Measurements from ENCODE around the gene CTDP1. TPM values are rescaled to one million over a fixed set of nuclear protein-coding genes. Genes with fewer than 3 reads are reported as not detected.

Gene CTDP1, protein sequence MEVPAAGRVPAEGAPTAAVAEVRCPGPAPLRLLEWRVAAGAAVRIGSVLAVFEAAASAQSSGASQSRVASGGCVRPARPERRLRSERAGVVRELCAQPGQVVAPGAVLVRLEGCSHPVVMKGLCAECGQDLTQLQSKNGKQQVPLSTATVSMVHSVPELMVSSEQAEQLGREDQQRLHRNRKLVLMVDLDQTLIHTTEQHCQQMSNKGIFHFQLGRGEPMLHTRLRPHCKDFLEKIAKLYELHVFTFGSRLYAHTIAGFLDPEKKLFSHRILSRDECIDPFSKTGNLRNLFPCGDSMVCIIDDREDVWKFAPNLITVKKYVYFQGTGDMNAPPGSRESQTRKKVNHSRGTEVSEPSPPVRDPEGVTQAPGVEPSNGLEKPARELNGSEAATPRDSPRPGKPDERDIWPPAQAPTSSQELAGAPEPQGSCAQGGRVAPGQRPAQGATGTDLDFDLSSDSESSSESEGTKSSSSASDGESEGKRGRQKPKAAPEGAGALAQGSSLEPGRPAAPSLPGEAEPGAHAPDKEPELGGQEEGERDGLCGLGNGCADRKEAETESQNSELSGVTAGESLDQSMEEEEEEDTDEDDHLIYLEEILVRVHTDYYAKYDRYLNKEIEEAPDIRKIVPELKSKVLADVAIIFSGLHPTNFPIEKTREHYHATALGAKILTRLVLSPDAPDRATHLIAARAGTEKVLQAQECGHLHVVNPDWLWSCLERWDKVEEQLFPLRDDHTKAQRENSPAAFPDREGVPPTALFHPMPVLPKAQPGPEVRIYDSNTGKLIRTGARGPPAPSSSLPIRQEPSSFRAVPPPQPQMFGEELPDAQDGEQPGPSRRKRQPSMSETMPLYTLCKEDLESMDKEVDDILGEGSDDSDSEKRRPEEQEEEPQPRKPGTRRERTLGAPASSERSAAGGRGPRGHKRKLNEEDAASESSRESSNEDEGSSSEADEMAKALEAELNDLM
- polyA plus RNA-seq (2013, experiment 1 of 2): 20.6 TPM
- polyA plus RNA-seq (2013, experiment 2 of 2): 16.2 TPM

DNA sequence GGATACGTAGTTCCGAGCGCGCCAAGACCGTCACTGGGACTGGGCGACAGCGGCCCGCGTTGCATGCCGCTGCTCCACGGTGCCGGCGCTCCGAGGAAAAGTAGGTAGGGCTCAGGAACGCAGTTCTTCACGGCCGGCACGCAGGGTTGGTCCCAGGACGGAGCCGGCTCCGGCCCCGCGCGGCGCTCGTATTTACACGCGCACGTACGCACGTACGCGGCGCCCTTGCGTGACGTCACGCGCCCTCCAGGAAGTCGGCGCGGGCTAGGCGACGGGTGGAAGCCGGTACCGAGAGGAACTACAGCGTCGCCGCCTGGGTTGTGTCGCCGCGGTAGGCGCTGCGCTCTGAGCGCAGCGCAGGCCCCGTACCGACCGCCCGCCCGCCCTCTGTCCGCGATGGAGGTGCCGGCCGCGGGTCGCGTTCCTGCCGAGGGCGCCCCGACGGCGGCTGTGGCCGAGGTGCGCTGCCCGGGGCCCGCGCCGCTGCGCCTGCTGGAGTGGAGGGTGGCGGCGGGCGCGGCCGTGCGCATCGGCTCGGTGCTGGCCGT lies at the start of gene CTDP1:
Gene CTDP1, plus strand, starts transcription at position 252 of the 548 bp plus-strand sequence. Its CDS starts 145 bp downstream, at position 397.
- Histone ChIP-seq H3K4me1 (ENCODE audit: control insufficient read depth, insufficient read depth, low read length, poor library complexity, severe bottlenecking) (peaks cover 24% of the 10 kb centered on the region), H3K27ac (ENCODE audit: low read depth, low read length, severe bottlenecking) (peak within 1 kb of the TSS; percentile 96), H3K4me3 (ENCODE audit: extremely low read depth, insufficient read depth, low read length, poor library complexity, severe bottlenecking) (peak within 1 kb of the TSS; percentile 65), H3K36me3 (ENCODE audit: control insufficient read depth, insufficient read depth, low read length) (peaks cover 45% of the 10 kb centered on the region), H3K9me3 (ENCODE audit: control insufficient read depth, low read length) (no peaks in the 10 kb centered on the region)
- WGBS, 2 experiments (ENCODE audit: insufficient coverage in 2 of 2): 0% methylated on average over 62 to 74 of the region's 88 CpGs

DNA sequence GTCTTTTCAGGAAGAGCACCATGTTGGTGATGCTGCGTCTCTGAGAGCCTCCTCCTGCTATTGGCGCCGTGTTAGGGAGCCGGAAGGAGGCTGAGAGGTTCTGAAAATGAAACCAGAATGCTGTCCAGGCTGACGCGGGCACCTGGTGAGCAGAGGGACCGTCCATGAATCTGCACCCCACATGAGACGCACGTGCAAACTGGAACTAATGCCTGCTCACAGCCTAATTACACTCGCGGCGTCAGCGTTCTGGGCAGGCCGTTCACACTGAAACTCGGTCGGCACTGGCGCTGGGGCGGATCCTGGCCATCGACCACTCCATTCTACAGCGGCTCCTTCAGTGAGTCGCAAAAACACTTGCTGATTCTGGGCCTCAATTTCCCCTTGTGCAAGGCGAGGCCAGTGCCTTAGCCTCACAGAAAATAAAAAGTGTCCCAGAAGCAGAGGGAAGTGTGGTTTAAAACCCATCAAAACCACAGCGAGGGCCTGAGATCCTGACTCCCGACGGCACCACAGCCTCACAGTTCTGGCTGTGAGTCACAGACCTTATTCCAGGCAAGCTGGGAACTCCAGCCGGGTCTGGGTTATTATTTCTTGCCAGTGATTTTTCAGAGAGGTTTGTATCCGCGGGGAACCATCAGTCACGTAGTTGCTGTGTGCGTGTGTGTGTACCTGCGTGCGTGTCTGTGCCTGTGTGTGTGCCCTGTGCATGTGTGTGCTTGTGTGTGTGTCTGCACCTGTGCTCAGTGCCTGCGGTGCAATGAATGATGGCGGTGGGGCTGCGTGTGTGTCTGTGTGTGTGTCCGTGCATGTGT lies 49.1 kb upstream of the CTDP1 start:
- H3K27ac ChIP-seq (ENCODE audit: low read depth, low read length, severe bottlenecking): no peak overlapping the region

DNA sequence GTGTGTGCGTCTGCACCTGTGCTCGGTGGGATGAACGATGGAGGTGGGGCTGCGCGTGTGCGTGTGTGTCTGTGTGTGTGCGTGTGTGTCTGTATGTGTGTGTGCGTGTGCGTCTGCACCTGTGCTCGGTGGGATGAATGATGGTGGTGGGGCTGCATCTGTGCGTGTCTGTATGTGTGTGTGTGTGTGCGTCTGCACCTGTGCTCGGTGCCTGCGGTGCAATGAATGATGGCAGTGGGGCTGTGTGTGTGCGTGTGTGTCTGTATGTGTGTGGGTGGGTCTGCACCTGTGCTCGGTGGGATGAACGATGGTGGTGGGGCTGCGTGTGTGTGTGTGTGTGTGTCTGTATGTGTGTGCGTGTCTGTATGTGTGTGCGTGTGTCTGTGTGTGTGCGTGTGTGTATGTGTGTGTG lies 48.5 kb upstream of the CTDP1 start:
- no peaks in the 10 kb centered on the region for H3K36me3 ChIP-seq (ENCODE audit: control insufficient read depth, insufficient read depth, low read length)
- 86 to 91% methylated on average over 14 to 20 of the region's 21 CpGs for WGBS, 2 experiments (ENCODE audit: insufficient coverage in 2 of 2)
- no peak overlapping the region for H3K27ac ChIP-seq (ENCODE audit: low read depth, low read length, severe bottlenecking)
- no peaks in the 10 kb centered on the region for H3K4me1 ChIP-seq (ENCODE audit: control insufficient read depth, insufficient read depth, low read length, poor library complexity, severe bottlenecking)
- no peak overlapping the region for H3K4me3 ChIP-seq (ENCODE audit: extremely low read depth, insufficient read depth, low read length, poor library complexity, severe bottlenecking)
- peaks cover 3% of the 10 kb centered on the region for H3K9me3 ChIP-seq (ENCODE audit: control insufficient read depth, low read length)

More for the DNA sequence above, 49.1 kb upstream of the CTDP1 start:
- H3K4me3 ChIP-seq (ENCODE audit: extremely low read depth, insufficient read depth, low read length, poor library complexity, severe bottlenecking): no peak overlapping the region
- no peaks in the 10 kb centered on the region for H3K36me3 ChIP-seq (ENCODE audit: control insufficient read depth, insufficient read depth, low read length)
- 93 to 94% methylated on average over 32 to 35 of the region's 36 CpGs for WGBS, 2 experiments (ENCODE audit: insufficient coverage in 2 of 2)
- peaks cover 3% of the 10 kb centered on the region for H3K9me3 ChIP-seq (ENCODE audit: control insufficient read depth, low read length)
- no peaks in the 10 kb centered on the region for H3K4me1 ChIP-seq (ENCODE audit: control insufficient read depth, insufficient read depth, low read length, poor library complexity, severe bottlenecking)

DNA sequence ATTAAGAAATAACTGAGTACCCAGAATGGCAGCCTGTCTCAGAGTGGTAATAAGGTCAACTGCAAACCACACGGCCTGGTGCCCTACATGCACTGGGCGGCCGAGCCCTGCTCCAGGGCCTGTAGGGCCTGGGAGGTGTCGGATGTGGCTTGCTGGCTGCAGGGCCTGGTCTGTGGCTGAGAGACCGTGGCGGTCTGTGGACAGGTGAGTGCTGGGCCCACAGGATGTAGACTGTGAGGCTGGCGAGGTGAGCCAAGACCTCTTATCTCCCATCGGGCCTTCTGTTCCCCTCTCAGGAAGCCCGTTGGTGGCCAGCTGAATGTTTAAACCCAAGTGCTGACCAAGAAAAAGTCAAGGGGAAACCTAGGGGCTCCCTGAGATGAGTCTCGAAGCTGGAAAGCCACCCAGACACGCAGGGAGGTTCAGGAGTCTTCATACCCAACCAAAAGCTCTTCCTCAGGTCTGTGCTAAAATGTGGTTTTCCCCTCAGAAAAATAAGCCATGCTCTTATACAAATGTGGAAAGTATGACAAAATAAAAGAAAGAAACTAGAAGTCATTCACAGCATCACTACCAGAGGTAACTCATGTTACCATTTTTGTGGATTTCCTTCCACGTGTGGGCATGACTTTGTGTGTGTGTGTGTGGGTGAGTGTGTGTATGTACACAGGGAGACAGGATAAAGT lies 47.7 kb upstream of the CTDP1 start:
- no peak overlapping the region for H3K4me3 ChIP-seq (ENCODE audit: extremely low read depth, insufficient read depth, low read length, poor library complexity, severe bottlenecking)
- no peaks in the 10 kb centered on the region for H3K36me3 ChIP-seq (ENCODE audit: control insufficient read depth, insufficient read depth, low read length)
- no peaks in the 10 kb centered on the region for H3K4me1 ChIP-seq (ENCODE audit: control insufficient read depth, insufficient read depth, low read length, poor library complexity, severe bottlenecking)
- peaks cover 3% of the 10 kb centered on the region for H3K9me3 ChIP-seq (ENCODE audit: control insufficient read depth, low read length)
- 92 to 94% methylated on average over 8 to 9 of the region's 12 CpGs for whole genome bisulfite sequencing, 2 experiments (ENCODE audit: insufficient coverage in 2 of 2)
- H3K27ac ChIP-seq (ENCODE audit: low read depth, low read length, severe bottlenecking): no peak overlapping the region

DNA sequence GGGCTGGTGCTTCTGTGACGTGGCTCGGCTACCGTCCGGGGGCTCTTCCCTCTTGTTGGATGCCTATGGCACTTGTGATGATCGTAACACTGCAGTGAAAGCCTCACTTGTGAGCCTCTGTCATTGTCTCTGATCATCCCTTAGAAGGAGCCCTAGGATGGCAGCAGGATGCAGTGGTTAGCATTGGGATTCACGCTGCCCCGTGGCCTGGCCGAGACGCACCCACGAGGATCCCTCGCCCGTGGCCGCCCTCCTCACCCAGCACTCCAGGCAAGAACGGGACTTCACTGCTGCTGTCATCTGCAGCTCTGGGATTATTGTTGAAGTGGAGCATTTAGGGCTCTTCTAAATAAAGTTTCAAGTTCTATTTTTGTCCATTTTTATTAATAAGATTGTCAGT lies 46.8 kb upstream of the CTDP1 start:
- Histone ChIP-seq H3K36me3 (ENCODE audit: control insufficient read depth, insufficient read depth, low read length) (no peaks in the 10 kb centered on the region), H3K4me3 (ENCODE audit: extremely low read depth, insufficient read depth, low read length, poor library complexity, severe bottlenecking) (no peak overlapping the region), H3K4me1 (ENCODE audit: control insufficient read depth, insufficient read depth, low read length, poor library complexity, severe bottlenecking) (no peaks in the 10 kb centered on the region), H3K27ac (ENCODE audit: low read depth, low read length, severe bottlenecking) (no peak overlapping the region), H3K9me3 (ENCODE audit: control insufficient read depth, low read length) (peaks cover 3% of the 10 kb centered on the region)
- 94 to 98% methylated on average over 12 to 14 of the region's 14 CpGs for WGBS, 2 experiments (ENCODE audit: insufficient coverage in 2 of 2)

DNA sequence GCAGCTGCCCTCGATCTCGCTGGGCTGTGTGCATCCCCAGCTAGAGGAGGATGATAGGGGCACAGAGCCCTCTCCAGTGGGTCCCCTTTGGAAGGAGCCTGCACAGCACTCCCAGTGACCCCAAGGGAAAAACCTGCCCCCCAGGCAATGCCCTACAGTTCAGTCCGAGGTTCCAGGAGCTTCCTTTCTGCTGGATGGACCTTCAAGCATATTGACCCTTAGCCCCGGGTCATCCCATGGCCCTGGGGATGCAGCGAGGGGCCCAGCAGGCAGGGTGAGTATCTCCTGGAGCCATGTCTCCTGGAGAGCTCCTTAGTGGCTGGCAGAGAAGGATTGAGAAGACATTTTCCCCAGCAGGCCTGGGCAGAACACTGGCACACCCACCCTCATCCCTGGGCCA lies 45.4 kb upstream of the CTDP1 start:
- WGBS, 2 experiments (ENCODE audit: insufficient coverage in 2 of 2): 74 to 83% methylated on average over 3 to 4 of the region's 5 CpGs
- no peak overlapping the region for H3K27ac ChIP-seq (ENCODE audit: low read depth, low read length, severe bottlenecking)
- no peaks in the 10 kb centered on the region for H3K4me1 ChIP-seq (ENCODE audit: control insufficient read depth, insufficient read depth, low read length, poor library complexity, severe bottlenecking)
- no peaks in the 10 kb centered on the region for H3K36me3 ChIP-seq (ENCODE audit: control insufficient read depth, insufficient read depth, low read length)
- peaks cover 3% of the 10 kb centered on the region for H3K9me3 ChIP-seq (ENCODE audit: control insufficient read depth, low read length)
- no peak overlapping the region for H3K4me3 ChIP-seq (ENCODE audit: extremely low read depth, insufficient read depth, low read length, poor library complexity, severe bottlenecking)

DNA sequence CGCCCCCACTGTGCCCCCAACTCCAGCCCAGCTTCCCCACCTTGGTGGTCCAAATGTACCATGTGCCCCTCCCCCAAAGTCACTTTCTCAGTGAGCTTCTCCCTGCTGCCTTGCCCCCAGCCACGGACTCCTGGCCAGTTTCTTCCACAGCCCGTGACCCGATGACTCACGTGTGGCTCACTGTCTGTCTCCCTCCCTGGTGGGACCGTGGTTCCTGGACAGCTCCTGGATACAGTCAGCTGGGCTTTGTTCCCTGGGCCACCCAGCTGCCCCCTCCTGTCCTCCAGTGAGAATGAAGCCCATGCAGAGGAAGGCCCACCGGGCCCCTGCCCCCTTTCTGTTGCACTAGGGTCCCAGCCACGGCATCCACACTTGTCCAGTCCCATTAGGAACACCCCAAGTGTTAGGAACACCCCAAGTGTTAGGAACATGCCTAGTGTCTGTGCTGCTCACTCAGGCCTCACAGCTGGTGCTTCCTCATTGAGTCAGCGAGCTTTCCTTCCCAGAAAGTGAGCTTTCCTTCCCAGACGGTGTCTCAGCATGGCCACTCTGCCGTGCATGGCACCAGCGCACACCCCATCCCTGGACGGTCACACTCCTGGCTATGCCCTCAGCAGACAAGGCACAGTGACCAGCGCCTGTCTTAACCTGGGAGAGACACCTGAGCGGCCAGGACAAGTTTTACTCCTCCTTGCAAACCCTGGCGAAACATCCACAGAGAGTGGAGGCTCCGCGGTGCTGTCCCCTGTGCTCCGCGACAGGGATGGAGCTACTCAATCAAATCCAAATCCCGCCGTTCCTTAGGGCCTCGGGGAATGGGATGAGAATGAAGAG lies 44.8 kb upstream of the CTDP1 start:
- H3K36me3 ChIP-seq (ENCODE audit: control insufficient read depth, insufficient read depth, low read length): no peaks in the 10 kb centered on the region
- peaks cover 3% of the 10 kb centered on the region for H3K9me3 ChIP-seq (ENCODE audit: control insufficient read depth, low read length)
- WGBS, 2 experiments (ENCODE audit: insufficient coverage in 2 of 2): 90 to 95% methylated on average over 20 to 21 of the region's 23 CpGs

DNA sequence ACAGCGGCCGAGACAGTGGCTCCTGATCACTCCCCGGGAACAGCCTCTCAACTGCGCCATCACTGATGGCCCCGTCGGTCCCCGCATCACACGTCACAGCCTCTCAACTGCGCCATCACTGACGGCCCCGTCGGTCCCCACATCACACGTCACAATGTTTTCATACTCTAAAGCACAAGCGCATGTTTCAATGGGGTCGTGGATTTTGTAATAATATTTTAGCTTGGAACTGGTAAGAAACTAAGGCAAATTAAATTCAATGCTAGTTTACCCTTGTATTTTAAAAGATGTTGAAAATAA lies 44.2 kb upstream of the CTDP1 start:
- Histone ChIP-seq H3K9me3 (ENCODE audit: control insufficient read depth, low read length) (peaks cover 3% of the 10 kb centered on the region), H3K27ac (ENCODE audit: low read depth, low read length, severe bottlenecking) (no peak overlapping the region), H3K4me1 (ENCODE audit: control insufficient read depth, insufficient read depth, low read length, poor library complexity, severe bottlenecking) (no peaks in the 10 kb centered on the region), H3K4me3 (ENCODE audit: extremely low read depth, insufficient read depth, low read length, poor library complexity, severe bottlenecking) (no peak overlapping the region), H3K36me3 (ENCODE audit: control insufficient read depth, insufficient read depth, low read length) (no peaks in the 10 kb centered on the region)
- WGBS, 2 experiments (ENCODE audit: insufficient coverage in 2 of 2): 90 to 95% methylated on average over 11 to 12 of the region's 15 CpGs

More for the DNA sequence above, 44.8 kb upstream of the CTDP1 start:
- Histone ChIP-seq H3K4me1 (ENCODE audit: control insufficient read depth, insufficient read depth, low read length, poor library complexity, severe bottlenecking) (no peaks in the 10 kb centered on the region), H3K4me3 (ENCODE audit: extremely low read depth, insufficient read depth, low read length, poor library complexity, severe bottlenecking) (no peak overlapping the region), H3K27ac (ENCODE audit: low read depth, low read length, severe bottlenecking) (no peak overlapping the region)

DNA sequence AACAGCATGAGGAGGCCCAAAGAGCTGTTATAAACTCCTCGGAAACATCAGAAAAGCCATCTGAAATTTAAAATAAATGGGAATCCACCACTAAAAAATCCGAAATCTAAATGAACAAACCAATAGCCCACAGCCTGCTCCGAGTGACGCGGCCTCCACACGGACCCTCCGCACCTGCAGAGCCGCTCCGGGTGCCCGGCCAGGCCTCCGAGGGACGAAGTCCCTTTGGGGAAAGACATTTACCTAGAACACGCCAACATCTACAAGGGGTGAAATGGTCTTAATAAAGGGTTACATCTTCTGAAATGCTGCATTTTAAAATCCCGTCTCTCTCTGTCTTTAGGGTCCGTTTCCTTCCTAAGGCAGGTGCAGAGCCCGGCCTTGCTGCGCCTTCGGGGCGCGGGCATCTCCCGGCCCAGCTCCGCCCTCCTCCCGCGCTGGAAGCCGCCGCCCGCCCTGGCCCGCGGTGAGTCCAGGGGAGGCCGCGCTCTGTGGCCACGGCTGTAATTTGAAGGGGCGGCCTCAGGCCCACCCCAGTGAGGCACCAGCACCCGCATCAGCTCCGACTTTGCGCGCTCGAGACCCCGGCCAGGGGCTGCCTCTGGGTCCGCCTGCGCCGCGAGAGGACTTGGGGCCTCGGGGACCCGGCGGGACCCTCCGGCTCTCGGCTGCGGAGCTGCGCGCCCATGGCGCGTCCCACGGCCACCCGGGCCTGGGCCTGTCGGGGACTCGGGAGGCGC lies 42.3 kb upstream of the CTDP1 start:
- Histone ChIP-seq H3K4me3 (ENCODE audit: extremely low read depth, insufficient read depth, low read length, poor library complexity, severe bottlenecking) (no peak overlapping the region), H3K36me3 (ENCODE audit: control insufficient read depth, insufficient read depth, low read length) (no peaks in the 10 kb centered on the region), H3K9me3 (ENCODE audit: control insufficient read depth, low read length) (peaks cover 3% of the 10 kb centered on the region), H3K4me1 (ENCODE audit: control insufficient read depth, insufficient read depth, low read length, poor library complexity, severe bottlenecking) (no peaks in the 10 kb centered on the region), H3K27ac (ENCODE audit: low read depth, low read length, severe bottlenecking) (no peak overlapping the region)
- WGBS, 2 experiments (ENCODE audit: insufficient coverage in 2 of 2): 80 to 88% methylated on average over 54 to 57 of the region's 58 CpGs
